Measurements from ENCODE around the gene GPR158. TPM values are rescaled to one million over a fixed set of nuclear protein-coding genes. Genes with fewer than 3 reads are reported as not detected.

Gene GPR158
- total RNA-seq, 1 donor from 2014 or later: not detected

- H3K36me3 Mint-ChIP-seq (ENCODE audit: low read depth): no peaks in the 10 kb centered on the region
- intact Hi-C loops (cut with micrococcal nuclease): no loop called here
- H3K9me3 Mint-ChIP-seq: no peaks in the 10 kb centered on the region
- DNase-seq: no peak
- ChIA-PET POLR2A (no interaction called here), CTCF (no interaction called here)
- H3K27ac Mint-ChIP-seq: no peak overlapping the region
- no peaks in the 10 kb centered on the region for H3K27me3 Mint-ChIP-seq
- no peak for TF ChIP-seq CTCF (IDR thresholded peaks at IDR 0.05)
- H3K4me1 Mint-ChIP-seq: no peaks in the 10 kb centered on the region
- no peak overlapping the region for H3K4me3 Mint-ChIP-seq
- no peak for ATAC-seq (ENCODE audit: low read depth)
Observed at GRCh38 chr10:25532213-25532612, 357.4 kb downstream of the GPR158 start.

GRCh38 chr10:25536027-25536426 lies 361.2 kb downstream of the GPR158 start:
- Mint-ChIP-seq H3K4me1 (no peaks in the 10 kb centered on the region), H3K27ac (no peak overlapping the region), H3K9me3 (no peaks in the 10 kb centered on the region), H3K27me3 (no peaks in the 10 kb centered on the region), H3K4me3 (no peak overlapping the region), H3K36me3 (ENCODE audit: low read depth) (no peaks in the 10 kb centered on the region)
- intact Hi-C loops (cut with micrococcal nuclease): no loop called here
- ATAC-seq (ENCODE audit: low read depth) (no peak), DNase-seq (no peak)
- CTCF ChIA-PET: no interaction called here
- TF ChIP-seq CTCF (IDR thresholded peaks at IDR 0.05): no peak
- POLR2A ChIA-PET: no interaction called here

GRCh38 chr10:25547382-25547781 lies 372.6 kb downstream of the GPR158 start:
- ATAC-seq (ENCODE audit: low read depth) (no peak), DNase-seq (no peak)
- Mint-ChIP-seq H3K9me3 (peaks cover 3% of the 10 kb centered on the region), H3K4me1 (no peaks in the 10 kb centered on the region), H3K36me3 (ENCODE audit: low read depth) (no peaks in the 10 kb centered on the region), H3K27ac (no peak overlapping the region), H3K4me3 (no peak overlapping the region), H3K27me3 (peaks cover 10% of the 10 kb centered on the region)
- intact Hi-C loops (cut with micrococcal nuclease): no loop called here
- POLR2A ChIA-PET: no interaction called here
- CTCF ChIA-PET: no interaction called here
- no peak for TF ChIP-seq CTCF (IDR thresholded peaks at IDR 0.05)

GRCh38 chr10:25552283-25552919 lies 377.6 kb downstream of the GPR158 start:
- intact Hi-C loops (cut with micrococcal nuclease): no loop called here
- ChIA-PET CTCF (no interaction called here), POLR2A (no interaction called here)
- peaks cover 7% of the 10 kb centered on the region for H3K27me3 Mint-ChIP-seq
- DNase-seq (no peak), ATAC-seq (ENCODE audit: low read depth) (no peak)
- no peaks in the 10 kb centered on the region for H3K36me3 Mint-ChIP-seq (ENCODE audit: low read depth)
- H3K27ac Mint-ChIP-seq: no peak overlapping the region
- no peaks in the 10 kb centered on the region for H3K9me3 Mint-ChIP-seq
- no peak for TF ChIP-seq CTCF (IDR thresholded peaks at IDR 0.05)
- no peak overlapping the region for H3K4me3 Mint-ChIP-seq
- peaks cover 3% of the 10 kb centered on the region for H3K4me1 Mint-ChIP-seq

- ATAC-seq (ENCODE audit: low read depth): no peak
- Mint-ChIP-seq H3K9me3 (no peaks in the 10 kb centered on the region), H3K4me3 (no peak overlapping the region), H3K4me1 (peaks cover 3% of the 10 kb centered on the region), H3K27me3 (peaks cover 3% of the 10 kb centered on the region), H3K27ac (no peak overlapping the region), H3K36me3 (ENCODE audit: low read depth) (no peaks in the 10 kb centered on the region)
- no peak for DNase-seq
- ChIA-PET POLR2A (no interaction called here), CTCF (no interaction called here)
- TF ChIP-seq CTCF (IDR thresholded peaks at IDR 0.05): no peak
- intact Hi-C loops (cut with micrococcal nuclease): no loop called here
Observed at GRCh38 chr10:25555865-25556264, 381.1 kb downstream of the GPR158 start.

Data from activated B cell treated with CpG ODN at 0.5 μM for 24 hours (primary cell).